Choroid plexus epithelial cell (primary cell): Measurements from ENCODE around the gene CGREF1.
A peak's percentile ranks its signal among the peaks of the same experiment; 100 is the strongest.

Experiments
- DNase-seq: peaks from one replicate; pipeline ENCODE4 v3.0.0-alpha.2; 2010; ENCODE audit warnings: low read depth
- H3K4me3 ChIP-seq: 2 replicates; pipeline ENCODE4 v1.5.1; 2011; ENCODE audit warnings: low read depth, mild to moderate bottlenecking, control low read depth, low read length, moderate library complexity
- CTCF ChIP-seq: conservative IDR thresholded peaks from 2 replicates; pipeline ENCODE4 v1.5.1; 2011; ENCODE audit warnings: low read depth, mild to moderate bottlenecking, control low read depth, inconsistent platforms, low read length, moderate library complexity

CGREF1 gene

GRCh38 chr2:27130396-27130795, 11.5 kb upstream of the CGREF1 start:
- TF ChIP-seq CTCF: no peak
- no peak for DNase-seq
- H3K4me3 ChIP-seq: no peak overlapping the region

- H3K4me3 ChIP-seq: no peak overlapping the region
- DNase-seq: no peak
- no peak for TF ChIP-seq CTCF
These were observed 10.0 kb upstream of the CGREF1 start for GRCh38 chr2:27128668-27129571.

GRCh38 chr2:27127883-27128667, 9.1 kb upstream of the CGREF1 start:
- TF ChIP-seq CTCF: no peak
- no peak overlapping the region for H3K4me3 ChIP-seq
- no peak for DNase-seq

DNA sequence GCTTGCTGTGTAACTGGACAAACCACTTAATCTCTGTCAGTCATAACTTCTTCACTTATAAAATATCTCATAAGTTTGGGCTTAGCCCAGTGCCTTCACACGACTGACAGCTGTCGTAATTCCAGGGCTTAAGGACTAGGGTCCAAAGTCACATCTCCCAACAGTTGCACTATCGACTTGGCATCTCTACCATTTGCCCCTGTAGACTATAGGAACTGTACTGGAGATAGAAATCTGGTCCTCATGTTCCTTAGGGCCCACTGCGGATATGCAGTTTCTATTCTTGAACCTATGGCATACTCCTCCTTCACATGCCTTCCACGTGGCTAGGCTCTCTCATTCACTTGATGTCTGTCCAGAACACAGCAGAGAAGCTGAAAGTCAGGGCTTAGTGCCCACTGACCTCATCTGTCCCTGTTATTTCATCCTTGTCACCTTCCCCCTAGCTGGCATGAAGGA, 7.4 kb upstream of the CGREF1 start:
- no peak overlapping the region for H3K4me3 ChIP-seq
- no peak for TF ChIP-seq CTCF
- no peak for DNase-seq

DNA sequence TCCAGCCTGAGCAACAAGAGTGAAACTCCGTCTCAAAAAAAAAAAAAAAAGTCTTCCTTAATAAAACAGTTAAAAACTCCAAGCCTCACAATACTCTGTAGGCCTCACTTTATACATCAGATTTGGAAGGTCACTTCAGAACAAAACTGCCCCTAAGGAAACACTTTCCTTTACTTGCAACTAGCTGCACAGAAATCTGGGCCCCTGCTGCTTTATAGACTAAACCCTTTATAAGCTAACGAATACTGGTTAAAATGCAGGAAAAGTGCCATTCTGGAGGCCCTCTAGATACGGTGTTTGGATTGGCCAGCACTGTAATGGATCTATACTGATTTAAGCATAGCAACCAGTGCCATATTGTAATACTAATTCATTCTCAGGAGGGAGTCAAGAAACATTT, 6.2 kb upstream of the CGREF1 start:
- TF ChIP-seq CTCF: no peak
- DNase-seq: no peak
- no peak overlapping the region for H3K4me3 ChIP-seq

DNA sequence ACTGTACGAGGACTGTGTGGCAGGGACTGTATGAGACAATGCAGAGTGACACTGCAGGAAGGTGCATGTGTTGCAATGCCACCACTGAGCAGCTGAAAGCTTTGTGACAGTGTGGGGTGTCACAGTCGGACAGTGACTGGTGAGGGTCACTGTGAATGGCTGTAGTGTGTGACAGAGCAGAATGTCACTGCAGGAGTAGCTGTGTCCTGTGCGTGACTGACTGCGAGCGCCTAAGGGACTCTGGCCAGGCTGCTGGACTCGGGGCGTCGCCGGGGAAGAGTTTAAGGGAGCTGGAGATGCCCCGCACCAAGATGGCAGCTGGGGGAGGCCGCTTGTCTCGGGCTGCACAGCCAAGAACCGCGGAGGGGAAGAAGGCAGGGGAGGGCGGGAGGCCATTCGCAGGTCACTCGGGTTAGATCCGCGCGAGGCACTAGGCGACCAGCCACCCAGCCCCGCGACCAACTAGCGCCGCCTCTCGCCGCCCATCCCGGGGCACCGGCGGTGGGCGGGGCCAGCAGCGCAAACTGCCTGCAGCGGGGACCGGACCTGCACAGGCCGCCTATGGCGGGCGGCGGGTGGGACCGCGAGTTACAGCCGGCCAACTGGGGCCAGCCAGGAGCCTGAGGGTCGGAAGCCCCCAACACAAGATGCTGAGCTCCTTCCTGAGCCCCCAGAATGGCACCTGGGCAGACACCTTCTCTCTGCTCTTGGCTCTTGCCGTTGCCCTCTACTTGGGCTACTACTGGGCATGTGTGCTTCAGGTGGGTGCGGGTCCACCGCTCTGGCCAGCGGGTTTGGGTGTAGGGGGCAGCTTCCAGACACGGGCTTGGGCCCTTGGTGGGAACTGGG, 4.6 kb upstream of the CGREF1 start, which contains the start of gene ABHD1:
Gene ABHD1, plus strand, starts transcription at position 514 of the 849 bp plus-strand sequence. Its CDS starts 134 bp downstream, at position 648.
- H3K4me3 ChIP-seq: peak within 1 kb of the TSS; percentile 69
- no peak for DNase-seq
- no peak for TF ChIP-seq CTCF
